Retina (tissue), 1 donor: Measurements from ENCODE around the gene ETV1.
A peak's percentile ranks its signal among the peaks of the same experiment; 100 is the strongest.
"Not testable (repeated sequence)": the region's sequence is repeated elsewhere in the genome, so short reads cannot be mapped to it uniquely, and the experiment has no call there.

Experiments
- DNase-seq: peaks from one replicate; pipeline ENCODE4 v3.0.0-alpha.2; 2016

ETV1 gene

GRCh38 chr7:13920053-13920697 lies 69.3 kb downstream of the ETV1 start:
- DNase-seq: peak; percentile 84

- not testable (repeated sequence) for DNase-seq
Measured at GRCh38 chr7:13918333-13918732, 71.1 kb downstream of the ETV1 start.

GRCh38 chr7:13917103-13917502 lies 72.4 kb downstream of the ETV1 start:
- not testable (repeated sequence) for DNase-seq

GRCh38 chr7:13915891-13916290 lies 73.6 kb downstream of the ETV1 start:
- DNase-seq: no peak

GRCh38 chr7:13912715-13913278 lies 76.7 kb downstream of the ETV1 start:
- DNase-seq: no peak

GRCh38 chr7:13911909-13912308 lies 77.6 kb downstream of the ETV1 start:
- DNase-seq: no peak

GRCh38 chr7:13910805-13911551 lies 78.5 kb downstream of the ETV1 start:
- DNase-seq: no peak

GRCh38 chr7:13908667-13909397 lies 80.6 kb downstream of the ETV1 start:
- peak; percentile 55 for DNase-seq

- DNase-seq: no peak
Measured at GRCh38 chr7:13907831-13908230, 81.6 kb downstream of the ETV1 start.

- DNase-seq: no peak
Measured at GRCh38 chr7:13904689-13905088, 84.8 kb downstream of the ETV1 start.

- no peak for DNase-seq
Measured at GRCh38 chr7:13904007-13904406, 85.5 kb downstream of the ETV1 start.

- DNase-seq: no peak
Measured at GRCh38 chr7:13901577-13901976, 87.9 kb downstream of the ETV1 start.

- DNase-seq: no peak
Measured at GRCh38 chr7:13898957-13899670, 90.4 kb downstream of the ETV1 start.

GRCh38 chr7:13897819-13898218 lies 91.6 kb downstream of the ETV1 start:
- DNase-seq: no peak

- no peak for DNase-seq
Measured at GRCh38 chr7:13894954-13895353, 94.5 kb downstream of the ETV1 start.

GRCh38 chr7:13894377-13894776 lies 95.1 kb downstream of the ETV1 start:
- DNase-seq: no peak

GRCh38 chr7:13890793-13891192 lies 98.7 kb downstream of the ETV1 start:
- DNase-seq: no peak

- no peak for DNase-seq
Measured at GRCh38 chr7:13886356-13886755, 103.1 kb downstream of the ETV1 start.

GRCh38 chr7:13882051-13882450 lies 107.4 kb downstream of the ETV1 start:
- no peak for DNase-seq

- DNase-seq: no peak
Measured at GRCh38 chr7:13880789-13881188, 108.7 kb downstream of the ETV1 start.

GRCh38 chr7:13879994-13880686 lies 109.3 kb downstream of the ETV1 start:
- no peak for DNase-seq

- no peak for DNase-seq
Measured at GRCh38 chr7:13879143-13879542, 110.3 kb downstream of the ETV1 start.
